Transverse colon (tissue), 4 donors: ENCODE data around the gene SPATA6L. TPM values are rescaled to one million over a fixed set of nuclear protein-coding genes. Genes with fewer than 3 reads are reported as not detected.

Experiments
- DNase-seq: peaks from one replicate; pipeline ENCODE4 v3.0.0-alpha.2; 2019
- H3K27ac ChIP-seq, 4 donors: fragments of 200-600 bp; sonication (generic); 2 replicates each; pipeline ENCODE4 v1.5.1; 2016 to 2018; ENCODE audit warnings: inconsistent platforms in 4 of 4
- H3K27me3 ChIP-seq: fragments of 200-600 bp; sonication (generic); 2 replicates; pipeline ENCODE4 v1.5.1; 2017; ENCODE audit warnings: inconsistent platforms
- H3K36me3 ChIP-seq, 4 donors: fragments of 200-600 bp; sonication (generic); 2 replicates each; pipeline ENCODE4 v1.5.1; 2017 to 2019; ENCODE audit warnings: inconsistent platforms in 4 of 4
- H3K4me1 ChIP-seq, 4 donors: fragments of 200-600 bp; sonication (generic); 2 replicates each; pipeline ENCODE4 v1.5.1; 2017 to 2020; ENCODE audit warnings: inconsistent platforms in 4 of 4
- H3K4me3 ChIP-seq, 4 donors: fragments of 200-600 bp; sonication (generic); 1 replicate in 1 of 4; 2 replicates in 3 of 4; pipeline versions ENCODE4 v1.5.1 to v1.6.1; 2017 to 2019; ENCODE audit warnings: inconsistent platforms in 4 of 4
- H3K9me3 ChIP-seq, 2 donors: fragments of 200-600 bp; sonication (generic); 2 replicates each; pipeline ENCODE4 v1.5.1; 2017 to 2019; ENCODE audit warnings: inconsistent platforms in 2 of 2
- POLR2A ChIP-seq: fragments of 450-650 bp; IDR thresholded peaks from one replicate; pipeline ENCODE4 v1.6.1; 2016; ENCODE audit warnings: antibody characterized with exemption, mild to moderate bottlenecking, moderate library complexity
- POLR2AphosphoS5 ChIP-seq, 3 donors: sonication (generic); formaldehyde crosslinking; IDR thresholded peaks; one replicate each; pipeline ENCODE4 v1.6.1; 2016; ENCODE audit warnings: antibody characterized with exemption in 3 of 3
- WGBS, 2 donors: methylation state at CpG; one replicate each; pipeline ENCODE4 v1.1.5; 2018; ENCODE audit warnings: low coverage in 1 of 2; 5-methylcytosine and 5-hydroxymethylcytosine counted together
- in situ Hi-C, 4 donors: fragments of 200-750 bp; cut with MboI; loops; one replicate each; pipeline versions ENCODE4 v1.15.0 to v1.15.1; 2017; ENCODE audit warnings: low sequenced_read_pairs in 3 of 4, low pct_ligation_motif_present in 1 of 4, low pct_unique_long_range_greater_than_20kb in 1 of 4
- intact Hi-C: fragments of 100-400 bp; cut with DNase I; formaldehyde crosslinking; loops from one replicate; pipeline ENCODE4 v1.15.1; 2023; ENCODE audit warnings: low total_unique reads
- total RNA-seq, 4 donors: library from RNA; depleted of rRNA; stranded (reverse); fragments of >200 nt; gene quantifications; one replicate each; pipeline ENCODE4 v1.1.0, GENCODE V29; 2016
- TF ChIP-seq, protein P1 (sequence below), 5 experiments: fragments of 200-600 bp in 3 of 5; fragments of 450-650 bp in 2 of 5; sonication (generic) in 3 of 5; IDR thresholded peaks; 1 replicate in 2 of 5; 2 replicates in 3 of 5; pipeline ENCODE4 v1.5.1; 2016 to 2017; ENCODE audit warnings: antibody characterized with exemption in 5 of 5, inconsistent platforms in 3 of 5, mild to moderate bottlenecking in 2 of 5, moderate library complexity in 1 of 5

SPATA6L gene
- total RNA-seq, 4 donors from 2014 or later: 1.9 to 13.2 (median 5.5) TPM; not detected in 1

DNA sequence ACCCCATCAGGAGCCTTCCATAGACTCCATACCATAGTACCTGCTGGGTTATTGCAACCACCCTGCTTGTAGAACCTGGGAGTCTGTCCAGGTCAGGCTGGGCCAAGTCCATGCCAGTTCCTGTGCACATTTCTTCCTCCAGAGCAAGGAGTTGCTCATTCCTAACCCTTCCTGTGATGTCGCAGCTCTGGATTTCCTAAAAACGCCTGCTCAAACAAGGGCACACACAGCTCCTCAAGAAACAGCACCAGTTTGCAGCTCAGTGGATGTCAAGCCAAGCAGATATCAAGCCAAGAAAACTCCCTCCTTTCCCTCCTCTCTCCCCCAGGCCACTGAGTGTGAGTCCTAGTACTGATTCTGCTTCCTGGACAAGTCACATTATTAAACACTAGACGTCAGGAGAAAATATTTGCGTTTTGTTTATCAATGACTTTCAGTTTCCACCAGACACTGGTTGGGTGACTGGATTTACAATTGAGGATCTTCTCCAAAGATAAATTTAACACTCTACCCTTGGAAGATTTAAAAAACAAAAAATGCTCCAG is 116.5 kb downstream of the SPATA6L start:
- Histone ChIP-seq H3K4me3 (no peak overlapping the region), H3K27ac (peak overlapping the region; percentile 28 to 45 (median 38)), H3K27me3 (no peaks in the 10 kb centered on the region), H3K9me3 (no peaks in the 10 kb centered on the region), H3K36me3 (no peaks in the 10 kb centered on the region), H3K4me1 (peaks cover 0 to 29% (median 3%) of the 10 kb centered on the region in 4 donors)
- DNase-seq: no peak
- no peak for TF ChIP-seq POLR2A
- TF ChIP-seq, protein P1, sequence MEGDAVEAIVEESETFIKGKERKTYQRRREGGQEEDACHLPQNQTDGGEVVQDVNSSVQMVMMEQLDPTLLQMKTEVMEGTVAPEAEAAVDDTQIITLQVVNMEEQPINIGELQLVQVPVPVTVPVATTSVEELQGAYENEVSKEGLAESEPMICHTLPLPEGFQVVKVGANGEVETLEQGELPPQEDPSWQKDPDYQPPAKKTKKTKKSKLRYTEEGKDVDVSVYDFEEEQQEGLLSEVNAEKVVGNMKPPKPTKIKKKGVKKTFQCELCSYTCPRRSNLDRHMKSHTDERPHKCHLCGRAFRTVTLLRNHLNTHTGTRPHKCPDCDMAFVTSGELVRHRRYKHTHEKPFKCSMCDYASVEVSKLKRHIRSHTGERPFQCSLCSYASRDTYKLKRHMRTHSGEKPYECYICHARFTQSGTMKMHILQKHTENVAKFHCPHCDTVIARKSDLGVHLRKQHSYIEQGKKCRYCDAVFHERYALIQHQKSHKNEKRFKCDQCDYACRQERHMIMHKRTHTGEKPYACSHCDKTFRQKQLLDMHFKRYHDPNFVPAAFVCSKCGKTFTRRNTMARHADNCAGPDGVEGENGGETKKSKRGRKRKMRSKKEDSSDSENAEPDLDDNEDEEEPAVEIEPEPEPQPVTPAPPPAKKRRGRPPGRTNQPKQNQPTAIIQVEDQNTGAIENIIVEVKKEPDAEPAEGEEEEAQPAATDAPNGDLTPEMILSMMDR (IDR thresholded peaks at IDR 0.05): no peak
- intact Hi-C loops: no loop called here
- in situ Hi-C loops: no loop called here
- WGBS, 2 donors: 50 to 73% methylated on average over 2 to 4 of the region's 4 CpGs

DNA sequence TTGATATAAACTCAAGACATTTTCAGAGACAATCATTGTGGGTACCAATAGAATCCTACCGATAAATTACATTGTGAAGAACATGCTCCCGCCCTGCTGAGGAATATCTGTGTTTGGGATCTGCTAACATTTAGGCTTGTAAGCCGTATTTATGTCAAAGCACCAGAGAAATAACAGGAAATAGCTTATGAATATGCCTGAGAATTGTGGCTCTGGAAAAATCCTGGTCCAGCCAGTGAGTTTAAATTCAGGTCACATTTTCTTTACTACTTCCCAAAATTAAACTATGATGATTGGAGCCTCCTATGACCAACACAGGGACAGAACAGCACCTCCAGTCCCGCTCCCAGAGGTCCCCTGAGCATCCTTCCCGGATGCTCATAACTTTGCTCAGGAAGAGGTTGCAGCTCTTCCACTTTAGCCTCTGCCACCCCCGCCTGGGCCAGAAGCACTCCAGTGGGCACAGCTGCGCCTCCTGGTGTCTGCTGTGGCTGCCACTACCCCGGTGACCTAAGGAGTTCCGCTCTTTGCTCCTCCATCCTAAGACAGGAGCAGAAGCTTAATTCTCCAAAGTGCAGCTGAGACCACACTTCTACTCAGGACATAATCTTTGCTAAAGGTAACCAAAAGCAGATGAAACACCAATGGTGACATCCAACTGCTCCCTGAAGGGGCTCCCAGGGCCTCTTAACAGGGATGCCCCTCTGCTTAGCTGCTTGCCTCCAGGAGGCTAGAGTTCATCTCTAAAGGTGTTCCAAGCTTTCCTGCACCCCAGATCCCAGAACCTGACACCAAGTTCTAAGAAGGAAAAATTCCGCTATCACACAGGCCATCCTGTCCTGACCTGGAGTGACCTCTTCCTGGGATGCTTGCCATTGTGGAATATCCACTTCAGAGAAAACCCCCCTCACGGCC is 117.2 kb downstream of the SPATA6L start:
- in situ Hi-C loops (no loop called here), intact Hi-C loops (no loop called here)
- TF ChIP-seq, protein P1 (IDR thresholded peaks at IDR 0.05): peak in 2 of 5 experiments; percentile 19 to 20
- TF ChIP-seq POLR2AphosphoS5 (IDR thresholded peaks at IDR 0.05): no peak
- Histone ChIP-seq H3K27ac (peak overlapping the region; percentile 28 to 39 (median 34)), H3K27me3 (no peaks in the 10 kb centered on the region), H3K36me3 (no peaks in the 10 kb centered on the region), H3K9me3 (no peaks in the 10 kb centered on the region), H3K4me1 (peaks cover 0 to 29% (median 3%) of the 10 kb centered on the region in 4 donors), H3K4me3 (no peak overlapping the region)
- DNase-seq: peak; percentile 23
- 75 to 77% methylated on average over 7 to 11 of the region's 11 CpGs for WGBS, 2 donors

Other genes with a start within 250 kb of the SPATA6L start
- gene SLC1A1, start 176.0 kb downstream of the SPATA6L start, total RNA-seq: 10 to 100 TPM in 3 of 4 donors, under 1 TPM in 1; 0.80 to 63.2 (median 28.7) TPM
- gene PLPP6, start 4.2 kb downstream of the SPATA6L start, total RNA-seq: 10 to 100 TPM in 3 of 4 donors, 1 to 10 TPM in 1; 7.1 to 22.7 (median 16.3) TPM
- gene CDC37L1, start 13.1 kb upstream of the SPATA6L start, total RNA-seq: 10 to 100 TPM; 12.0 to 28.7 (median 20.0) TPM
- gene AK3, start 74.7 kb upstream of the SPATA6L start, total RNA-seq: 100 to 1,000 TPM in 2 of 4 donors, 10 to 100 TPM in 2; 25.9 to 121 (median 82.3) TPM
- 10 to 100 TPM in 1 of 4 donors, 1 to 10 TPM in 3; 2.6 to 23.5 (median 7.3) TPM for gene RCL1, start 126.5 kb upstream of the SPATA6L start, total RNA-seq